DMS153 treated with DMSO at 0.1 percent for 48 hours (cell line): Measurements from ENCODE around the gene UGT2B7.
"Not testable (repeated sequence)": the region's sequence is repeated elsewhere in the genome, so short reads cannot be mapped to it uniquely, and the experiment has no call there.

Experiments
- DNase-seq: peaks from one replicate; lab custom pipeline; 2025; ENCODE audit not compliant: unreplicated experiment; lab: John Stamatoyannopoulos, UW

The UGT2B7 gene

DNA sequence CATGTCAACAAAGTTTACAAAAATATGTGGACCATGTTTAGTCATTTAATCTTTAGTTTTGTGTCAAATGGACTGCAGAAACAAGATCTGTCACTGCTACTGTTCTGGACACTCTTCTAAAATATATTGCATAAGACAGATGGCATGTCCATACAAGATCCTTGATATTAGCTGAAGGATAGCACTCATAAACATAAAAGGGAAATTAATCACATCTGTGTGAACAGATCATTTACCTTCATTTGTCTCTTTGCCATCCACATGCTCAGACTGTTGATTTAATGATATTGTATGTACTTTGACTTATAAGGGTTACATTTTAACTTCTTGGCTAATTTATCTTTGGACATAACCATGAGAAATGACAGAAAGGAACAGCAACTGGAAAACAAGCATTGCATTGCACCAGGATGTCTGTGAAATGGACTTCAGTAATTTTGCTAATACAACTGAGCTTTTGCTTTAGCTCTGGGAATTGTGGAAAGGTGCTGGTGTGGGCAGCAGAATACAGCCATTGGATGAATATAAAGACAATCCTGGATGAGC lies at the start of gene UGT2B7:
Gene UGT2B7 (plus strand): TSS at position 364 of the 546 bp plus-strand sequence. CDS start 47 bp downstream, at position 411.
- no peak for DNase-seq

DNA sequence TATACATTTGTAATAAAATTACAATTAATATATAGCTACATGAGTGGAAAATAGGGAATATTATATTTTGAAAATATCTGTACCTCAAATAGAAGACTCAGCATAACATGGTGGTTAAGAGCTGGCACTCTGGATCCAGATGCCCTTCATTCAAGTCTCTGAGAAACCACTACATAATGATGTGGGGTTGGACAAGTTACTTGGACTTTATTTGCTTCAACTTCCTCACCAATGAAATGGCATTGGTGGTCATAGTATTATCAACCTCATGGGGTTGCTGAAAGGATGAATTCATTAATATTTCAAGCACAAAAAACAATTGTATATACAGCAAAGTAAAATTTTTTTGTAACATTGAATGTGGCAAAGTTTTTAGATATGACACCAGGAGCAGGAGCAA lies 46.4 kb upstream of the UGT2B7 start:
- DNase-seq, result no peak

GRCh38 chr4:69050853-69051575 lies 45.3 kb upstream of the UGT2B7 start:
- DNase-seq, result not testable (repeated sequence)

- no peak for DNase-seq
Measured at GRCh38 chr4:69051576-69051943, 44.7 kb upstream of the UGT2B7 start.

DNA sequence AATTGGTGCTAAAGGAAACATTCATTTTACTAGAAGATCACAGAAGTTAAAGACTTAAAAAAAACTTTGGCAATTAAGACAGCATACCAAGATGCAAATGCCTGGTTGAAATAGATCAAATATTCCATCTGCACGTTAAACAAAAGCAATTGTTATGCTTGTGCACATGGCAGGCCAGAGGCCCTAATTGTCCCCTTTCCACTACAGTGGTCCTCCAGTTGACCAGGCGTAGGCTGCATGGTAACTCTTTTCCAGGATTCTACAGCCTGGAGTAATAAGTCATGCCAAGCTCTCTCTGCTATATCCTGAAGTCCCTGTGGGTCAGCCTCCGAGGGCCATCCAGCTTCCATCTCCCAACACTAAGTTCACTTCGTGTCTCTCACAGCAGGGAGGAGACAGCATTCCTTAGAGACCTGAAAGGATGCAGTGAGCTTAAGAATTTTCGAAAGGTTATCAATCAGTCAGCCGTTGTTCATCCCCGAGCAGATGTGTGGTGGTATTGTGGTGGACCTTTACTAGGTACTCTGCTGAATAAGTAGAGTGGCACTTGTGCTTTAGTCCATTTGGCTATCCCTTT lies 42.9 kb upstream of the UGT2B7 start:
- not testable (repeated sequence) for DNase-seq

- DNase-seq, result not testable (repeated sequence)
Measured at GRCh38 chr4:69054033-69054432, 42.2 kb upstream of the UGT2B7 start.

DNA sequence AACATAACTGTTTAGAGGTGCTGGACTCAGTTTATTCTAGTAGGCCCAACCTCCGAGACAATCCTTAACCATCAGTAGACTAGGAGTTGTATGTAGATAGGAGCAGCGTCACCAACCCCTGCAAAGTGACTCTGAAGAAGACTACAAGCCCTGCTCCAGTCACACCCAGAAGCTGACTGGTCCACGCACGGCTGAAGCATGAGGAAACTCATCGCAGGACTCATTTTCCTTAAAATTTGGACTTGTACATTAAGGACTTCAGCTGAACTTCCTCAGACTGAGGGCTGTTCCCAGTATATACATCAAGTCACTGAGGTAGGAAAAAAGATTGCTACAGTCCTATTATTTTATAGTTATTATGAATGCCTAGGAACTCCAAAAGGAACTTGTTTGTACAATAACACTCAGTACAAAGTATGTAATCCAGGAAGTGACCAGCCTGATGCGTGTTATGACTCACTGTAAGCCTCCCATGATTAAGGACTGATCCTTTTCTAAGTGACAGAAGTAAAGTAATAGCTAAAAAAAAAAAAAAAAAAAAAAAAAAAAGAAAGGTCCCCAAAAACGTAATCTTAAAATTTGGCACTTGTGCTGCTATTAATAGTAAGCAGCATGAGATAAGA lies 41.6 kb upstream of the UGT2B7 start:
- DNase-seq, result no peak

DNA sequence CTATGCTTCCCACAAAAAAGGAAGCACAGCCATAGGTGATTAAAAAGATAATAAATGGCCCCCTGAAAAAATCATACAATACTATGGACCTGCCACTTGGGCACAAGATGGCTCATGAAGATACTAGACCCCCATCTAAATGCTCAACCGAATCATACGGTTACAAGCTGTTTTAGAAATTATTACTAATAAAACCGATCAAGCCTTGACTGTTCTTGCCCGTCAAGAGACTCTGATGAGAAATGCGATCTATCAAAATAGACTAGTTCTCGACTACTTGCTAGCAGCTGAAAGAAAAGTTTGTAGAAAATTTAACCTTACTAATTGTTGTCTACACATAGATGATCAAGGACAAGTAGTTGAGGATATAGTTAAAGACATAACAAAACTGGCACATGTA lies 40.1 kb upstream of the UGT2B7 start:
- DNase-seq, result no peak

DNA sequence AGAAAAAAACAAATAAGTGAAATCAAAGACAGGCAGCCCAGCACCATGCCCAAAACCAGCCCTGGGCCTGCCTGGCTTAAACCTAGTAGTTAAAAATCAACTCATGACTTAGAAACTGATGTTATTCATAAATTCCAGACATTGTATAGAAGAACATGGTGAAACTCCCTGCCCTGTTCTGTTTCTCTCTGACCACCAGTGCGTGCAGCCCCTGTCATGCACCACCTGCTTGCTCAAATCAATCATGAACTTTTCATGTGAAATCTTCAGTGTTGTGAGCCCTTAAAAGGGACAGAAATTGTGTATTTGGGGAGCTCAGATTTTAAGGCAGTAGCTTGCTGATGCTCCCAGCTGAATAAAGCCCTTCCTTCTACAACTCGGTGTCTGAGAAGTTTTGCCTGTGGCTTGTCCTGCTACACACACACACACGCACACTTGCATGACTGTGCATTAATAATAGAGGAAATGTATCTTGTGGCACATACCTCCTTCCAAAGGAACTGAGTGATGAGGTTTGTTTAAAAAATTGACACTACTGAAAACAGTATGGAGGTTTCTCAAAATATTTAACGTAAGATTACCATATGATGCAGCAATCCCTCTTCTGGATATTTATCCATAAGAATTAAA lies 39.2 kb upstream of the UGT2B7 start:
- DNase-seq, result no peak

DNA sequence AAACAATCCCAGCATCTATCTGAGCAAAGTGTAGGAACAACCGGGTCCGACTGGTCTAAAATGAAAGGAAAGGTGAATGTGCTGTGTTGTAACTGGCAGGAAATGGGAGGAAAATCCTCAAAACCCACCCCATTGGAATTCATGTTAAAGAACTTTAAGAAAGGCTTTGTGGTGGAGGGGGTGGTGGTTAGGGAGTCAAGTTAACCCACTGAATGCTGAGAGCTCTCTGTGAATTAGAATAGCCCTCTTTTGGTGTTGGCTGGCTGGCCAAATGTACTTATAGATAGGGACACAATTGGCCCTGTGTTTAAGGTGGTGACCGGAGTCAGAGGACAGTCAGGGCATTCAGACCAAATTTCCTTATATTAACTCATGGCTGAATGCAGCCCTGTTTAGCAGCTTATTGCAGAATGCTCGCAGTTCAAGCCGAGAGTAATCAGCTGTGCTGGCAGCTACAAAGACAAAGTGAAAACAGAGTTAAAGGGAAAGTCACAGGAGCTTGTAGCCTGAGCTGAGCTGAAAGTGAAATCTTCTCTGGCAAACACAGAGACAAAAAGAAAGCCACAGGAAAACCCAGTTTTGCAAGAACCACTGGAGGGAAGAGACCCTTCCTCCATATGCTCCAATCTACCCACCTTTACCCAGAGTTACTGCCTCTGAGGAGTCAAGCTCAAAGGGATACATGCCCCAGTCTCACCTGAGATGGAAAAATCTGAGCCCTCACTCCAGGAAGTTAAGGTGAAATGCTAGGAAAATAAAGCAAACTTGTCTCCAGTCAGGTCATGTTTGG lies 38.5 kb upstream of the UGT2B7 start:
- DNase-seq, result no peak

DNA sequence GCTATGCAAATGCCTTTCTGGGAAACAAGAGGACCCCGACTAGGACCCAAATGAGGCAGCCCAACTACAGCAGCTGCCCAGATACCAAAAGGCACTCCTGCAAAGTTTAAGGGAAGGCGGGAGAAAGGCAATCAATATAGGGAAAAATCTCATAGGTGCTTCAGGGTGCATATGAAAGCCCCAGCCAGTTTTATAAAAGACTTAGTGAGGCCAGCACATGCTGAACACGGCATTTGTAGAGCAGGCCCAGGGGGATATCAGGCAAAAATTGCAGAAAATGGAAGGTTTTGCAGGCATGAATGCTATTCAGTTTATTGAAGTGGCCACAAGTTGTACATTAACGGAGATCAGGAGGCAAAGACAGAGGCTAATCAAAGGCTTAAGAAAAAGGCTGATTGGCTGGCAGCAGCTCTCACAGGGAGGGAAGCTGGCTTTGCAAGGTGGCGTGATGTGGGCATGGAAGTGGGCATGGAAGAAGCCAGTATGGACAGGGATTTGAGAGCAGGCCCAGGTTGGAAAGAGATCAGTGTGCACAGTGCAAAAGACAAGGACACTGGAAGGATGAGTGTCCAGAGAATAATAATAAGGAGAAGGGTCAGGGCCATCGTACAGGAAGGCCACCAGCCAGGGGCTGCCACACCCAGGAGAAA lies 37.7 kb upstream of the UGT2B7 start:
- DNase-seq, result no peak

GRCh38 chr4:69060651-69061308 lies 35.5 kb upstream of the UGT2B7 start:
- no peak for DNase-seq

DNA sequence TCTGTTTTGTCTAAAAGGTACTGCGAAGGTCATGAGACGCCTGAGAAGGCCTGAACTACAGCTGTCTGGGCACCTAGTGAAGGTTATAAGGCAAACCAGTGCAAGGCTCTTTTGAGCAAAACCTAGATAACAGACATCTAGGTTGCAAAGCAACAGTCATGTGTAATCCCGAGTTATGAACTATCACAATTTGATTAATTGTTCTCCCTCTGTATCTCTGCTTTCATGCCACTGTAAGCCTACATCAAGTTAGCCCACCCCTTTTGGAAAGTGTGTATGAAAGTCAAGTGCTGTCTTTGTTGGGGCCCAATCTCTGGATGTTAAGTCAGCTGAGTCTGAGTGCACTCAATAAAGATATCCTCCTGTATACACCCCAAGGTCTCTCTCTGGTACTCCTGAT lies 31.9 kb upstream of the UGT2B7 start:
- no peak for DNase-seq

DNA sequence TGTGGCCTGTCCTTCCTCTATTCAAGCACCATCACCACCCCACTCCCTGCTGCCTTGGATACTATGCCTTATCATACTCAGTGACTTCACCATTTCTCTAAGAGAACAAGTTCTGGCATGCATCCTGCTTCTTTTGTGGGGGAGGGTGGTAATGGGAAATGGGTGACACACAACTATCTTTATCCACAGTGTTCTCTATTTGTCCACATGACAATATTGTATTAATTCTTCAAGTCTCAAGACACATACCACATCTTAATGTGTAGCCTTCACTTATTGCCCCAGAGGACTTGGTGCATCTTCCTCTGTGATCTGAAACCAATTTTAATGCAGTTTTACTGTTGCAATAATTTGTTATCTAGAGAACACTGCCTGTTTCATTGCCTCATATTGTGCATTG lies 29.3 kb upstream of the UGT2B7 start:
- DNase-seq, result no peak

- DNase-seq, result no peak
Measured at GRCh38 chr4:69069085-69069484, 27.2 kb upstream of the UGT2B7 start.

DNA sequence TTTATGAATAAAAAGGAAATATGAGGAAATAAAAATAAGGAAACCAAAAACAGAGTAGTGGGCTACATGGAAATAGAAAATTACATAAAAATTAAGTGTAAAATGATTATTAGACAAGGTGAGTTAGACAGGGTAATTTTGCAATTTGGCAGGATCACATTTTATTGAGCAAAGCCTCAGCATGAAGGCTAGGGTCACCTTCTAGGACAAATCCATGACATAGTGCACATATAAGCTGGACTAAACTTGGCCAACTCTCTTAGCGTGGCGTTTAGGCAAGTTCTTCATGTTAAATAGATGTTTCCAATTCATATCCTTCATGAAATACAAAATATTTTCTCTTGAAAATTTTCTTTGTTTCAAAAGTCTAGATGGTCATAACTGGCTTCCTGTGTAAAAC lies 25.7 kb upstream of the UGT2B7 start:
- no peak for DNase-seq

GRCh38 chr4:69071286-69071685 lies 25.0 kb upstream of the UGT2B7 start:
- DNase-seq, result no peak

DNA sequence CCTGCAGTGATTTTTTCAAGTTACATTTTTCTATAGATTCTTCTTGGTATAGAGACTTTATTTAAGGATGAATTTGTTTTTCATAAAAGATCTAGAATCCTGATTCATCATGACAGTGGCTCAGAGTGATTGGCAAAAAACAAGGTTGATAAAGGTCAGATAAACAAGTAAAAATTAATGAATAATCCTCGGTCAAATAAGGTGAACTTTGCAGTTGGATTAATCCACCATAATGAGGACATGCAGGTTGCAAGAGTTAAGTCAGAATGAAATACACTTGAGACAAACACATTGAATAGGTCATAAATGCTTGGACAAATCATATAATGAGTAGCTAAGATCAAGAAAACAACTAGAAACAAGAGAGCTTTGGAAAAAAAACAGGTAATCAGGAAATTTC lies 22.9 kb upstream of the UGT2B7 start:
- DNase-seq, result no peak

DNA sequence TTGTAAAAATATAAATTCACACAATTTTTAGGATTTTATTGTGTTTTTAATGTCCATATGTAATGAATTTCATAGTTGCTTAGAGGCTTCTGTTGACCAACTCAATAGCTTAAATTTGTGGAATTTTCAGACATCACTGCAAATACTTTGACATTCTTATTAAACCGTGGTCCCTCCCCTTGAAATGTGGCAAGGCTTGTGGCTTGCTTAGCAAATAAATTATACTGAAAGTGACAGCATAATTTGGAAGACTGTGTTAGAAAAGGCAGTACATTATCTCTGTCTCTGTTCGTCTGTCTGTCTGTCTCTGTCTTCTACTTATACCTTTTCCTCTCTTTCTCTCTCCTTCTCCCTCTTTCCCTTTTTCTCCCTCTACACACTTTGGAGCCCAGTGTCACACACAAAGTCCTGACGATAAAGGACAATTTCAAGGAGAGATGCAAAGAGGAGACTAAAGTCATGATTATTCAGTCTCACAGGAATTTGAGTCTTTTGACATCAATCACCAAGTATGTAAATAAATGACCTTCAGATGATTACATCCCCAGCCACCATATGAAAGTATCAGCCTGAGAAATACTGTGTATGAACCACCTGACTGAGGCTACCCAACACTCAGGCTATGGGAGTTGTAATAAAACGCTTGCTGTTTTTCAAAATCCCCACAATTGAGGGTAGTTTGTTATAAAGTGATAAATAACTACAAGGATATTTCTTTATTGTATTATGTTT lies 21.0 kb upstream of the UGT2B7 start:
- no peak for DNase-seq
